Epithelial cell of prostate (primary cell): ENCODE measurements around the gene IL34.

Source experiments
- DNase-seq: peaks from one replicate; pipeline ENCODE4 v3.0.0-alpha.2; 2011; ENCODE audit warnings: low read depth, low spot score
- H3K27ac ChIP-seq: fragments of 450-650 bp; 2 replicates; pipeline ENCODE4 v1.5.1; 2017; ENCODE audit warnings: mild to moderate bottlenecking

The IL34 gene

DNA sequence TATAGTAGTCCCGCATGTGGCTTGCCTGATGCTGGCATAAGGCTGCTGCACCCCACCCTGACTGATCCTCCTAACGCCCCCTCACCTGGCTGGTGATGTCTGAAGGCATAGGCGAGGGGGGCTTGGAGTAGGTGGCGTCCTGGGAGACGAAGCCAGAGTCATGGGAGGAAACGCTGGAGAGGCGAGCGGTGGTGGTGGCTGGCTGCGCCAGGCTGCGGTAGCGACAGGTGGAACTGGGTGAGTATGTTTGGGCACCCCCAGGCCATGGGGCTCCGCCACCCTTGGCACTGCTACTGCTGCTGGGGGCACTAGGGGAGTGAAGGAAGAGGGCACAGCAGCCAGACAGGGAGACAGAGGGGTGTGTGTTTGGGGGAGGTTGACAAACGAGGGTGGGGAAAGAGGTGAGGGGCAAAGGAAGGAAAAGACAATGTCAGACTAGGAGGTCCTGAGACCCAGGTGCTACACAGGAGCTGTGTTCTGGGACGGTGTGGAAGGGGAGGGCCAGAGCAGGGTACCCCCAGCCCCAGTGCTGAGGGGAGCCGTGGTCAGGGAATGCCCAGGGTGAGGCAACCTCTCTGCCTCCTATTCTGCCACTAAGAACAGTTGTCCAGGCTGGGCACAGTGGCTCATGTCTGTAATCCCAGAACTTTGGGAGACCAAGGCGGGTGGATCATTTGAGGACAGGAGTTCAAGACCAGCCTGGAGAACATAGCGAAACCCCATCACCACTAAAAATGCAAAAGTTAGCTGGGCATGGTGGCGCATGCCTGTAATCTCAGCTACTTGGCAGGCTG, 28.1 kb downstream of the IL34 start:
- H3K27ac ChIP-seq = no peak overlapping the region
- no peak for DNase-seq

DNA sequence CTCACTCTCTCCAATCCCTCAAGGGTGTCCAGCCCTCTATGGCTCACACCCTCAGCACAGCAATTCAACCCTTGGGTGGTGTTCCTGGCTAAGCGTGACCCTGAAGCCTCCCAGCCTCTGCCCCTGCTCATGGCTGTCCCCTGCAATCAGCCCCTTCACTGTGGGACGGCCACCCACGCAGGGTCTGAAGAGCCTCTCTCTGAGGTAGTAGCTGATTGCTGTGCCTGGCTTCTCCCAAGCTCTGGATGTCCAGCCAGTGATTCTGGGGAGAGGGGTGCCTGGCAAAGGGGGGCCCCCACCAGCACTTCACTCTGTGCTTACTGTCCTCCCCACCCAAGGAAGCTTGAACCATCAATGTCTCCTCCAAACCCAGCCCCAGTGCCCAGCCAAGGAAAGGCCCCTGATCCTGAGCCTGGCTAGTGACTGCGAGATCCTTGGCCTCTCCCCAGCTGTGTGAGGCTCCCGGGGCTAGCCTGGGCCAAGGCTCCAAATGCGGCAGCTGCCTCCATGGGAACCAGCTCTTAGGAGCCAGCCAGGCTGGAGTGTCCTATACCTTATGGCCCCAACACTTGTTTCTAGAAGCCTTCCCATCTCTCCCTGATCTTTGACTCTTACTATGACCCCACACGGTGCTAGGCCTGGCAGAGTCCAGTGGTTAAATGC, 29.6 kb downstream of the IL34 start:
- no peak overlapping the region for H3K27ac ChIP-seq
- DNase-seq = no peak

DNA sequence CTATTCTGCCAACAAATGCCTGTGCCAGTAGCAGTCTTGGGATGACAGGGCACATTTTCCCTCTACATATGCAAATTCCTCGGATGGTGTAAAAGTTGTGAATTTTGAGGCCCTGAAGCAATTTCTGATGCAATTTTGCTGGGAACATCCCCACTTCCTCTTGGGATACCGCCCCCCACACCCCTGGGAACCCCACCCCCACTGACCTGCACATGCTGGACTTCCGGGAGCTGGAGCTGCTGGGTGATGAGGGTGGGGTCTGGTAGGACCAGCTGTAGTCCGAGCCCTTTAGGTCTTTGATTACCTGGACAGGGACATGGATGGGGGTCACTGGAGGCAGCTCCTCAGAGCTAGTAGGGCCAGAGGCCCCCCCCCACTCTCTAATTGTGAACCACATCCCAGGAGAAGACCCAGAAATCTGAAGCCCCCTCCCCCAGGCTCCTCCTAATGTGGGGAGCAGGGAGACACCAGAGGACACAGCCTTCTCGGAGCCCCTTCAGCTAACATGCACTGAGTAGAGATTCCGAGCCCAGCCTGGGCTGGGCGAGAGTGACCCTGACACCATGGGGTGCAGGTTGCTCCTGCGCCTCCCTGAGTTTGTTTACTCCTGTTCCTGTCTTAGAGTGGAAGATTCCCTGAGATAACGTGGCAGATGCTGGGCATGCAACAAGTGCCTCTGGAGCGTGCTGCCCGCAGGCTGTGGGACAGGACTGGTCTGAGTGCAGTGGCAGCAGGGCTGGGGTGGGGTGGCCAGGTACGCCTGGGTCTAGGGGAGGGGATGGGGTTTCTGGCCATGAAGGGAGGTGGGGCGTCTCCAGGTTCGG, 30.5 kb downstream of the IL34 start:
- H3K27ac ChIP-seq = no peak overlapping the region
- DNase-seq = no peak

DNA sequence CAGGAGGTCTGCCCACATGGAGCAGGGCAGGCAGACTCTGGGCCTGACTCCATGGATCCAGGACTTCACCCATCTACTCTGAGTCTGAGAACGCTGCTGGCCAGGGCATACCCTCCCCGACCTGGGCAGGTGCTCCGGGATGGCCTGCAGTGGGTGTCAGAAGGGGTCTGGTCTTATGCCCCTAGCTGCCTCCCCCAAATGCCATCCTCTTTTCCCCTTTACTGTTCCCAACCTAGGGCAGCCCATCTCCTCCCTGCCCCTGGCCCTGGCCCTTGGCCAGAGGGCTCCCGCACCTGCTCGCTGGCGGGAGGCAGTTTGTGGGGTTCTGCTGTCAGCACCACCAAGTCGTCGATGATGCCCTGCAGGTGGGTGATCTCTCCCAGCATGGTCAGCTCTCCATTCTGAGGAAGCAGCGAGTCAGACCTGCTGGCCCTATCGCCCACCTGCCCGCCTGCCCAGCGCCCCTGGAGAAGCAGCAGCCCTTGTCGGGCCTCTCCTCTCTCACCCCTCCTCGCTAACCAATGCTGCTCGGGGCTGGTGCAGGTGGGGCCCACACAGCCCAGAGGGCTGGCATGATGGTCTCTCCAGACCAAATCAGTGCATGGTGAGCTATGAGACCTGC, 31.3 kb downstream of the IL34 start:
- DNase-seq = no peak
- no peak overlapping the region for H3K27ac ChIP-seq

DNA sequence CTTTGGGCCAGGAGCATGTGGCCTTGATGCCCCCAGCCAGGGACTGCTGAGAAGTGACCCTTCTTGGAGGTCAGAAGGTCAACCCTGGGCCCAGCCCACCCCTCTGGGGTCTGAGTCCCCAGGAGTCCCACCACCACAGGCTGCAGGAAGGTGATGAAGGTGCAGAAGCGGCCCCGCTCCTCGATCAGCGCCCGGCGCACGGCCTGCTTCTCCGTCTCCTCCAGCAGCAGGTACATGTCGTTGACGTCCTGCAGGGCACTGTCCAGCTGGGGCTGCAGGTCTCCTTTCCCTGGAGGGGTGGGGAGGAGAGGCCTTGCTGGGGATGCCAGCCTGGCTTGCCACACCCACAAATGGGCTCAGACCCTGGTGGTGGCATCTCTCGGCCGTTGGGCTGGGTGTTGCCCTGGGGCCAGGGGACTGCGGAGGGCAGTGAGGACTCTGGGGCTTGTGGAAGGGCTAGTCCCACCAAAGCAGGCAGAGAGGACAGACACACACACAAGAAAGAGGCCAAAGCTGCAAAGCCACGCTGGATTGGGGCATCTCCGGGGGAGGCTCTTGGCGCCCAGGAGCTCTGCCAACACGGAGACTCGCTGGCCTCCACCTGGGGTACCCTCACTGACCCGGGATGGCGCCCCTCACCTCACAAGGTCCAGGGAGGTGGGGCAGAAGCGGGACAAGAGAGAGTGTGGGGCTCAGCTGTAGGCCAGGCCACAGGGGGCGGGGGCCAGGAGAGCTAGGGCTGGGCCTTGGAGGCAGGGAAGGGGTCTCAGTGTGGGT, 31.9 kb downstream of the IL34 start:
- DNase-seq = no peak
- no peak overlapping the region for H3K27ac ChIP-seq

DNA sequence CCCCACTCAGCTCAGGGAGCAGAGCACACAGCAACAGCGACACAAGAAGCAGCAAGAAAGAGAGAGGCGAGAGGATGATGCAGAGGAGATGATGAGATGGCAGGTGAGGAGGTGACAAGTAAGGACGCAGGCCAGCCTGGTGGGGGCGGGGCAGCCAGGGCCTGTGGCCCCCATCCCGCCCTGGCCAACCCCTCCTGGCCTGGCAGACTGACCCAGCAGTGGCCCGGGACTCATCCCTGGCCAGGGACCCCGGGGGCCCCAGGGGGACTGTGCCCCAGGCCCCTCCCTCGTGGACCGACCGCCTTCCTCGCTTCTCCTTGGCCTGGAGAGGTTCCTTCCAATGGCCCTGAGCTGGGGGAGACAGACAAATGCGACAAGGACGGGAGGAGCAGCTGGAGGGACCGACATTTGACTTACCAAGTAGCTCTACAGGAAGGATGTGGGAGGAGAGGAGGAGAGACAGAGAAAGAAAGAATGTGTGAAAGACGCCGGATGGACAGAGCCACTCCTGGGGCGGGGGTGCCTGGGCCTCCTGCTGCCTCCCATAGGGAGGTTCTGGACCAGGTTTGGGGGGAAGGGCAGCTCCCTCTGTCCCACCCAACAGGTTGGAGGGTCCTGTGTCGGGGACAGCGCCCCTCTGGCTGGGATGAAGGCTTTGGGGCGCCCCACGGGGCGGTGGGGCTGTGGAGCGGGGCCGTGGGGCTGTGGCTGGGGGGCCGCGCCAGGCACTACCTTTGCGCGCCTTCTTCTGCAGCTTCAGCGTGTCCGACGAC, 32.7 kb downstream of the IL34 start:
- DNase-seq = no peak
- H3K27ac ChIP-seq = no peak overlapping the region

DNA sequence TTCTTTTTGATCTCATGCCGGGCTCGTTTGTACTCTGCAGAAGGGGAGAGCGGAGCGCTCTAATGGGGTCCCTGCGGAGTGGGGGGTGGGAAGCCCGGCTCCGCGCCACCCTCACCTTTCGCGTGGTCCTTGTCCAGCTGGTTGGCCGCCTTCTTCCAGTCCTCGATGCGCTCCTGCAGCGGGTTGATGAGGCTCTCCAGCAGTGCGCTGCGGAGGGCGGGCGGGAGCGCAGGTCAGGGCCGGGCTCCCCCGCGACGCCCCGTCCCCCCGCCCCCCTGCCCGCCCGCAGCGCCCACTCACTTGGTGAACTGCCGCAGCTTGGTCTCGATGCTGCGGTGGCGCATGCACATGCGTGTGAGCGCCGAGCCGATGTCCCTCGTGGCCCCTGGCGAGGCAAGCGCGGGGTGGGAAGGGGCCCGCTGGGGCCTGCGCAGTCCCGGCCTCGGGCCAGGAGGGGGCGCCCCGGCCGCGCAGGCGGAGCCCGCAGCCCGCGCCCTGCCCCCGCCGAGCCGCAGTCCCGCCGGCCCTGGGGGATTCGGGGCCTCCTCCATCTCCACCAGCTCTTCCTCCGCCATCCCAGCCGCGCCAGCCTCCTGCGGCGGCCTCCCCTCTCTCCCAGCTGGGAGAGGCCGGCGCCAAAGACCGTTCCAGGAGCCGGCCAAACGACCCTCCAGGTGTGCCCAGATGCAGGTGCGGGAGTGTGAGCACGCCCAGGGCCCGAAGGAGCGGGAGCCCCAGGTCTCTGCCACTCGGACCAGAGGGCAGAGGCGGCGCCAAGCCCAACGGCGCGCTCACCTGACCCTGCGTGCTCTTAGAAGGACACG, 33.5 kb downstream of the IL34 start:
- no peak for DNase-seq
- no peak overlapping the region for H3K27ac ChIP-seq

DNA sequence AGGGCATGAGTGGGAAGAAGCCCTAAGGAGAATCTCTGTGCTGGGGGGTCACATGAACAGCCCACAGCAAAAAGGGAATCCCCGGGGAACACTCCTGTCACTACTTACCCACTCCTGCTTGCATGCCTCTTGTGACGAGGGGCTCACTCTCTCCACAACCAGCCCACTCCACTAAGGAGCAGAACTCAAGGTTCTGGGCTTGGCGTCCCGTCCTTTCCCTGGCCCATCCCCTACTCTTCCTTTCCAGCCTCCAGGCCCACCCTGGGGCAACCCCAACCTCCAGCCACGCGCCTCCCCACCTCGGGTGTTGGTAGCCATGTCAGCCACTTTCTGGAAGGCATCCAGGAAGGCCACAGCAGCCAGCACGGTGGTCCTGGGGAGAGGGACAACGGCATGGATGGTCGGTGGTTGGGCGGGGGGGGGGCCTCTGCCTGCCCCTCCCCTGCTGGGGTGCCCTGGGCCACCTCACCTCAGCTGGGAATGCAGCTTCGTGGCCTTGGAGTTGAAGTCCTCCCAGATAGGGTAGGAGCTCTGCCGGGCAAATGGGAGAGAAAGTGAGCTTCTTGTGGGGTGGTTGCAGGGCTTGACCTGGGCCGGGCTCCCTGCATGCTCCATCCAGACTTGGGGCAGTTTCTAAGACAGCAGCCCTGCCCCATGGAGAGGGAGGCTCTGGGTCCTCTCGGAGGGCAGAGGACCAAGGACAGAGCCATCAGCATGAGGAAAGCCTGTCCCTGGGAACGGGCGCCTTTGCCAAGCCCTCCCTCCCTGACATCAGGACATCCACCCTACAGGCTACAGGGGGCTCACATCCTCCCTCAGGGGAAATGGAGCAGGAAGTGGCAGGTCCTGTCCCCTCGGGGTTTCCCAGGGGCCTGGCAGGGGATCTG, 34.4 kb downstream of the IL34 start:
- H3K27ac ChIP-seq = no peak overlapping the region

DNA sequence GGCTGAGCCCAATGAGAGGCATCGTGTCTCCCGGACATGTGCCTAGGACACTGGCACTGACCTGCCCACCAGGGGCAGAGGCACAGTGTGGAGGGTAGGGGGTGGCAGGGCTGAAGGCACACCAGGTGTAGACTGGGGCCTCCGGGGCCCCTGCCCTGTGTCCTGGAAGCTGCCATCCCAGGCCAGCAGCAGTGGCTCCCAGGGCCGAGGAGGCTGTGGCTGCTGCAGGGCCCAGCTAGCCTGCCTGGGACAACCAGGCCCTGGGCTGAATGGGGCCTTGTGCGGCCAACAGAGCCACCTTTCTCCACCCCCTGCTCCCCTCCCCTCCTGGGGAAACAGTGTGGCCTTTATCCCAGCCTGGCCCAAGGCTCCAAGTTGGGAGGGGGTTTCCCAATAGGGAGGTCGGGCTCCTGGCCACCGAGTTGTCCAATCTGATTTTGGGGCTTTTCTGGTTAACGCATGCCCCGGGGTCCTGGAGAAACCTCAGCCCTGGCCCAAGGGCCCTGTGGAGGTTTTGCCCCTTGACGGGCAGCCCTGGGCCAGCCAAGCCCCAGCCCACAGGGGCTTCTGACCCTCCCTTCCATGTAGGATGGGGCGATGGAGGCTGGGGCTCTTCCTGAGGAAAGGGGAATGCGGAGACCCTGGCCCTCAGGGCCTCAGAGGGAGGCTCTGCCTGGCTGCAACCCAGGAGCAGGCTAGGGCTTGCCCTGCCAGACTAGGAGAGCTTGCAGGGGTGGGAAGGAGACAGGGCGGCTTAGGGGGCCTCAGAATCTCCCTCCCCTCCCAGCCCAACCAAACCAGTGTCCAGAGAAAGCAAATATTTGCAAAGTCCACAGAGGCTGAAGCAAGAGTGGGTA, 35.3 kb downstream of the IL34 start:
- no peak for DNase-seq

More for the DNA sequence above, 34.4 kb downstream of the IL34 start:
- DNase-seq = no peak

DNA sequence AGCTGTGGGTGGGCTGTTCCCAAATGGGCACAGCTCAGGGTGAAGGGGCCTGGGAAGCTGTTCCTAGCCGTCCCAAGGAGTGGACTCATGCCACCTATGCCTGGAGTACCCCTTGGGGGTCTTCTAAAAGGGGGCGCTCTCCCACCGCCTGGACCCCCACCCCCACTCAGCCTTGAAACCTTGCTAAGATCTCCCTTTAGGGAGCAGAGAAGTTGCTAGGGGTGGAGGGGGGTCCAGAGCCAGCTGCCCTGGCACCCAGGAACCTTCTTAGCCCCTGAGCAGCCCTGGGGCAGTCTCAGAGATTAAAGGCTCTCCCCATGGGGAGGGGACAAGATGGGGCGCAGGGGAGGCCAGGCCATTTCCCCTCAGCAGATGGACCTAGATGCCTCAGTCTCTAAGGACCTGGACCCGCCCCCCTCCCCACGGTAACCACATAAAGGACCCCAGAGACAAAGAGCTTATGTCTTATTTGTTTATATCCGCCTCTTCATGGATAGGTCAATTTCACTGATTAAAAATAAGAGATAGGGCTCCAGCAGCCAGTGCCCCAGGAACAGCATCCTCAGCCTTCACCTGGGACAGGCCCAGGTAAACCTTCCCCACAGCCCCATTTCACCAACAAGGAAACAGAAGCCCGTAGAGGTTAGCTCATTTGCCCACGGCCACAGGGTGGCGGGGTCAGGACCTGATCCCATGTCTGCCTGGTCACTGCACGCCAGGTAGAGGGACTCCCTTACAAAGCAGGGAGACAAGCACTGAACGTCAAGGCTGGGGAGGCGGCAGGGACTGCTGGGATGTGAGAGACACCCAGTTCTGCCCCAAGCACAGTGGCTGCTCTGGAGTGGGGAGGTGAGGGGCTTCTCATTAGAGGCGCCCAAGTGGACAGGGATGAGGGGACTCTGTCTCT, 36.1 kb downstream of the IL34 start:
- DNase-seq = no peak

More for the DNA sequence above, 35.3 kb downstream of the IL34 start:
- H3K27ac ChIP-seq = no peak overlapping the region

DNA sequence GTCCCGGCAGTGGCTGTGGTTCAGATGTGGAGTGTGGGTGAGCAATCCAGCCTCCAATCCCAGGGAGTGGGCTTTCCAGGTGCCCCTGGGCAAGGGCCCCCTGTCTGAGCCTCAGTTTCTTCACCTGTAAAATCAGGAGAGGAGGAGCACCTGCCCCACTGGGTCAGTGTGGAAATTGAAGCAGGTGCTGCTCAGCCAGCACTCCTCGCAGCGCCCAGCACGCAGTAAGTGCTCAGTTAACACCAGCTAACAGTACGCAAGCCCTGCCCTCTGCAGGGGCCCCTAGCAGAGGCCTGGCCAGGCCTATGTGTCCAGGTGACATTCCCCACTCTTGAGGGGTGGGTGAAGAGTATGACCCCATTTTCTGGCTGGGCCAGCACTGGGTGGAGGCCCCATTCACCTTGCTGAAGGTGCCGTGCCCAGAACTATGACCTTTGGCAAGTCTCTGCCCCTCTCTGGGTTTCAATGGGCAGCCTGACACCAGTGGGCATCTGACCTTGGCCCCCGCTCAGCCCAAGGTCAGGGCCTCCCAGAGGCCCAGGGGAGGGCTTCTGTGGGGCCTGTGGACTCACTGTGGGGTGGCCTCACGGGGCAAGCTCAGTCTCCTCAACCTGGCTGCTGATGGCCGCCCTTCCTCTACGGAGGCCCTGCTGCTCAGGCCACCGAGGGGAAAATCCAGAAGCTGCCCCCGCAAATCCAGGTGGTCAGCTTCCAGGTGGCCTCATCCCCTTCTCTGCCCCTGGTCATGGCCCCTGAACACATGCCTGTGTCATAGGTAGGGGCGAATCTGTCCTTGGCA, 37.0 kb downstream of the IL34 start:
- no peak for DNase-seq
- H3K27ac ChIP-seq = no peak overlapping the region

More for the DNA sequence above, 36.1 kb downstream of the IL34 start:
- H3K27ac ChIP-seq = no peak overlapping the region

DNA sequence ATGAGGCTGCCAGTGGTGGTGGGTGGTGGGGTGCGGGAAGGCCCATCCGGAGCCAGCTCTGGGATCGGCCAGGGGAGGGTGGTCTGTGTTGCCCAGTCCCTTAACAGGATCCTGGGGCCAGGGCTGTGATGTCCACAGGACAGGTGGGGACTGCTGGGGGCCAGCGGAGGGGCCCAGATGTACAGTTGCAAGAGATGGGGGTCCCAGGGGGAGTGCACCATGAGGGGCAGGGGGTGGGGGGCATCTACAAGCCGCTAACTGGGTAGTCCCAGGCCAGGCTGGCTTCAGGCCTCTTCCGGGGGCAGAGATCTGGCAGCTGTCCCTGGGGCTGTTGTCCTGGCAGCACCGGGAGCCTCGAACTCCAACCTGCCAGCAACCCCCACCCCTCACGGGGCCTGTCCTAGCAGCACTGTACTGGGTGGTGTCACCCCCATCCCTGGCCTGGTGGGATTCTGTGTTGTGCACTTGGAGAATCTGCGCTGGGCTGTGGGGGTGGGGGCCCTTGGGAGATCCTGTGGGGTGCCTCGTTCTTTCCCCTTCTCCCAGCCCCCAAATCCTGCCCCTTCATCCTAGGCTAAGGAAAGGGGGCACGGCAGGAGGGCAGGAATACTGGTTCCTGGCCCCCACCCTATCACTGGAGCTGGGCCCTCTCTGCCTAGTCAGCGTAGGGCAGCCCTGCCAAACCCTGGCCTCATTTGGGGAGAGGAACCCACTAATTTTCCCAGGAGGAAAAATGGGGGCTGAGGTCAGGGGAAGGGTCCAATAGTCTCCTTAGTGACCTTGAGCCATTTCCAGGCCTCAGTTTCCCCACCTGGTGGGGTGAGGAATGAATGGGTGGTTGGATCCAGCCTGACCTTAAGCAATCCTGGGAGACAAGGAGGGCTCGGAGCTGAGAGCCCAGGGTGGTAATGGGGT, 38.0 kb downstream of the IL34 start:
- DNase-seq = no peak
- no peak overlapping the region for H3K27ac ChIP-seq

DNA sequence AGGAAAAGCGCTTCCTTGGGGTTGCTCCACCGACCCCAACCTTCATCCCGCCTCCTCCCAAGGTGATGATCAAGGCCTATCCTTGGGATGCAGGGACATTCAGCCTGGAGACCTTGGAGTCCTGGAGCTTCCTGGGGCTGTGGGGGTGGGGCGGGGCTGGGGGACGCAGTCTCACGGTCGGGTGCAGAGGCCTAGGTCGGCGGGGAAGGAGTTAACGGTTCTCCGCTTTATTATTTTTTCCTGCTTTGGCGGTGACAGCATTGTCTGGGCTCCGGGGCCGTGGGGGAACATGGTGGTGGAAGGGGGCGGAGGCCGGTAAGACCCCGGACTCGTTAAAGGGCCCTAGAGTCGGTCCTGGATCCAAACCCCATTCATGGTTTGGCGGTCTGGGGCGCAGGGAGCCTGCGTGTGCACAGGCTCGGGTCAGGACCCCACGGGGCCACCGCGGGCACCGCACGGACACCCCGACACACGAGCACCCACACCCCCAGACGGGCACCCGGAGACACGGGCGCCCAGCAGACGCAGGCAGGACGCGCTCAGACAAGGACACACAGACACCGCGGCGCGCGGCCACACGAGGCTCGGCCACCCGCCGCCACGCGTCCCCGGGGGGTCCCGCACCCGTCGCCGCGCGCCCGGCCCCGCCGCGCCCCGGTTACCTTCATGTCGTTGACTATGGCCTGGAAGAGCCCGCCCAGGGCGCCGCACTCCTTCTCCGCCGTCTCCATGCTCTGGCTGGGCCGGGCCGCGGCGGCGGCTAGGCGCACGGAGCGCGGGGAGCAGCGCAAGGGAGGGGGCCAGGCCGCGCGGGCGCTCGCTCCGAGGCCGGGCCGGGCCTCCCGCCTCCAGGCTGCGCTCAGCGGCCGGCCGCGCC, 38.9 kb downstream of the IL34 start:
- DNase-seq = no peak
- H3K27ac ChIP-seq = peak overlapping the region; percentile 39
